COLO829 (cell line): ENCODE results near the gene KCNMA1.

Source experiments
- DNase-seq: peaks from one replicate; pipeline ENCODE4 v3.0.0; 2012; ENCODE audit warnings: low spot score

Gene KCNMA1

DNA sequence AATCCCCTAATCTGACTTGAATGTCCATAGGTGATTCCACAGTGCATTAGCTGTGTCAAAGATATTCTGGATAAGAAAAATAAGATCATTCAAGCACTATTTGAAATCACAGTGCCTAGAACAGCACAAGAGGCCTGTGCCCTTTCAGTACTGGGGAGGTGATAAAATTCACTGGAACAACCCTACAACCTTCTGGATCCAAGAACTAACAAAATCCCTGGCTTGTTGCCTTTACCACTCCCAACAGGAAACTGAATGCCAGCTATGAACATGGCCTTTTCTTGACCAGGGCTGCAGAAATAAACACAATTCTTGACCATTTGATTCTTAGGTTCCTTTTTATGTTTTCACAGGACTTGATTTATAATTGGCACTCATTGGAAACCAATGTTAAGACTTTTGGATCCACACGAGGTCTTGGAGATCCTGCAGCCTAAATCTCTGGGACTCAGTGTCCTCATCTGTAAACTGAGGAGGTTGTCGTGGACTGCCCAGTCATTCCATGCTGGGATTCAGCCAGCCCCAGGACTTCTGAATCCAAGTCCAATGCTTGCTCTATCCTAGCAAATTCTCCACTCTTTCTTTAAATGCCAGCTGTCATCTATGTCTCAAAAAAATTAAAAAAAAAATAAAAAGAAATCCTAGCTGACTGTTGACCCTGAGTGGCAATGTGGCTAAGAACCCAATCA, 624.7 kb downstream of the KCNMA1 start:
- no peak for DNase-seq

GRCh38 chr10:77011874-77012811, 625.5 kb downstream of the KCNMA1 start:
- DNase-seq = no peak

- DNase-seq = no peak
Measured at GRCh38 chr10:77010430-77010829, 627.2 kb downstream of the KCNMA1 start.

DNA sequence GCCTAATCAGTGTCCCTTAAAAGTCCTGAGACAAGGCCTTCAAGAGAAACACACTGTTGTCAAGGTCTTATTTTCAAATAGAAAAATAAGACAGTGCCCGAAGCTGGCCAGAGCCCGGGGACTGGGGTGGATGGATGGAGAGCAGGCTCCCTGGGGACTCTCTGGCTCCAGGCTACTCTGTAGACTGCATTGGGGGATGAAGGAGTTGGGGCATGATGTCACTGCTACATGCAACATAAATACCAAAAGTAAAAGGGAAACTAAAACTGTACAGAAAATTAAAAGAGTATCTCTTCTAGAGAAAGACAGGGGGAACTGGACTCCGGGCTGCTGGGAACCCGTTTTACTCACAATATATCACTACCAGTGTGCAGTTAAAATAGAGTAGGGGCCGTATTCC, 629.8 kb downstream of the KCNMA1 start:
- DNase-seq = no peak

- peak; percentile 6 for DNase-seq
Measured at GRCh38 chr10:77006836-77007511, 630.6 kb downstream of the KCNMA1 start.

GRCh38 chr10:77005871-77006270, 631.7 kb downstream of the KCNMA1 start:
- no peak for DNase-seq

DNA sequence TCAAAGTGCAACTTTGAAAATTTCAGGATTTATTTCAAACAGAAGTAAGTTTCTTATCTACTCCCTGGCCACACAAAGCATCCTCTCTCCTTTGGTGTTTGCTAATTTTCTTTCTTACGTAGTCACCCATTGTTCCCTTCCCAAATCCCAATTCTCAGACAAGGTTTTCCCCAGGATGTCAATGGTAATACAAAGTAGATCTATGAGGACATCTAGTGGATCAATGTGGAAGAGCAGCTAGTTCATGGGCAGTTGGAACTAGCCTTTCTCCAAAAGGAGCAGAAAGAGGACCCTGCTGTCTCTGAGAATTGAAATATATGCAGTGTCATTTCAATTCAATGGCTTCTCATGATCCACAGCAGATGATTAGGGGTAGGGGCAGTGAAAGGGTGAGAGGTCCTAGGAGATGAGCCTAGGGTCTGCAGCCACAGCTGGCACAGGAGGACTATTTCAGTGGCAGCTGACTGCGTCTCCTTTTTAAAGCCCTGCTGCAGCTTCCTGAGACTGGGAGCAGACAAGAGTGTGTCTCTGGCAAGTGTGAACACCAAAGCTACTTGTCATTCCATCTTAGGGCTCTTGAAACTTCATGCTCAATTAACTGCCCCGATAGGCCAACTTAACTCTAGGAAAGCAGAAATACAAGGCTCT, 632.6 kb downstream of the KCNMA1 start:
- peak; percentile 42 for DNase-seq

- no peak for DNase-seq
Measured at GRCh38 chr10:77002872-77003271, 634.7 kb downstream of the KCNMA1 start.

DNA sequence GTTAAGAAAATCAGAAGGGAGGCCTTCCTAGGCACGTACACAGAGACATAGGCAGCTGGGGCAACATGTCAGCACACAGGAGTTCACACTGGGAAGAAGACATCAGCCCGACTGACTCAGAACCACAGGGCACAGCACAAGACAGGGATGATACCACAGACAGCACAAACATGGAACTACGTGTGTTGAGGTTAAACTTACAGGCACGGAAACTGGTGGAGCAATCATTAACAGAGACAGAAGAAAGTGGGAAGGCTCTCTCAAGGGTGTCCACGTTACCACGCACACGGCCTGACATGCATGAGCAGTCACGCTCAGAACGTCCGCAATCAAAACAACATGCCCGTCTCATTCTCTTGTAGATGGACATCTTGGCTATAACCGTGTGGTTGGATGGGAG, 636.4 kb downstream of the KCNMA1 start:
- DNase-seq = no peak

DNA sequence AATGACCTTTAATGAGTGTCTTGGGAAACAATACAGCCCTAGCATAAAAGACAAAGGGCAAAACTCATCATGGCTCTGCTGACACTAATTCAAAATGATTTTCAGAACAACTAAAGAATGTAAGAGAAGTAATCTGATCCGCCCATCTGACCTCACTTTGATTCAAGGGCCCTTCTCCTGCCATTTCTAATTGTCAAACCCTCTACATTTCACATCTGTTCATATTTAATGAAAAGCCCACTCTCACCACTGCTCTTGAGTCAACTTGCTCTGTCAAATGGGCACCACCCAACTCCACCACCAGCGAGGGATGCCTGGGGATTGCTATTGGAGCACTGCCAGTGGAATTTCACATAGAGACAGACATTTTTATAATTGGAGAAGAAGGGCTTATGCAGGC, 639.2 kb downstream of the KCNMA1 start:
- no peak for DNase-seq

DNA sequence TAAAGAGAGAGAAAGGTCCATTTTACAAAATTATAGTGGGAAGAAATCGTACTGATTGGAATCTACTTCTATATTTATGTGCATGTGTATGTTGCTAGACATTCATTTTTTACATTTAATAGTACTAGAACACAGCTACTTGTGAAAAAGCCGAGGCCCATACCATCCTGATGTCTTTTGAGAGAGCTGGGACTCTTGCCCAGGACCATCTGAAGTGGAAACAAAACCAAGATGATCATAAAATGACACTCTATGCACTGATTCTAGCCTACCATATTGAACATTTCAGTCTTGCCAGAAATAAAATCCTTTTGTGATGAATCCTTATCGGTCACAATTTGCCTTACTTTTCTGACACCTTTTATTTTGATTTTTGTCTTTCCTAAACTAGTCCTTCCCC, 640.0 kb downstream of the KCNMA1 start:
- DNase-seq = no peak

- no peak for DNase-seq
Measured at GRCh38 chr10:76995023-76995422, 642.6 kb downstream of the KCNMA1 start.

- no peak for DNase-seq
Measured at GRCh38 chr10:76993213-76993612, 644.4 kb downstream of the KCNMA1 start.

DNA sequence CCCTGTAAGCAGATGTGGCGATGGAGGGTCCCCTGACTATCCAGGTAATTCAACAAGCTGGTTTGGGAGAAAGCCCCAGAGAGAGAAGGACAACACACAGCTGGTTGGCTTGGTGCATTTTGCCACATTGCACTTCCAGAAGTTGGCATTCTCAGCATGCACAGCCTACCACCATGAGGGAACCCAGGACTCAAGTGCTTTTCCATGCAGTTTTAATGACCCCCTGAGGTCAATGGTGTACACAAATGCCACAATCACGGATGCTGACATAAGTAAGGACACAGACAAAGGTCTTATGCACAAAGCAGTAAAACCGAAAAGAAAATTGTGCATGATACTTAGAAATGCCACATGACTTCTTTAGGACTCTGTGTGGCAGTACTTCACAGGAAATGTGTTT, 645.1 kb downstream of the KCNMA1 start:
- DNase-seq = no peak

- no peak for DNase-seq
Measured at GRCh38 chr10:76991621-76992020, 646.0 kb downstream of the KCNMA1 start.

DNA sequence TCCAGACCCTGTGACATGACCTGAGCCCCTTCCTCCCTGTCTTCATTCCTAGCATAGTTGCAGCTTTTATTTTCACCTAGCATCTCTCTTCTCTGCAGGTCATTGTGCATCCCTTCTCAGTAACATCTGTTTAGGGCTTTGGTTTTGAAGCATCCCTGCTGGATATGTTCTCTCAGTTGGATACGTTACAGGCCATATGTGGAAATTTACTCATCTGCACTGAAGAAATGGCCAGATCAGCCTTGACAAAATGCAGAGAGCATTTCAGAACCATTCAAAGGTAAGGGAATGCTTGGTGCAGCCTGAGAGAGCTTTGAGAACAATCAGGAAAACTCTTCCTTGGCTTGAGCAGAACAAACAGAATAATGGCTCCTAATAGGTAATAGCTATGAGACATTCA, 647.0 kb downstream of the KCNMA1 start:
- DNase-seq = no peak

DNA sequence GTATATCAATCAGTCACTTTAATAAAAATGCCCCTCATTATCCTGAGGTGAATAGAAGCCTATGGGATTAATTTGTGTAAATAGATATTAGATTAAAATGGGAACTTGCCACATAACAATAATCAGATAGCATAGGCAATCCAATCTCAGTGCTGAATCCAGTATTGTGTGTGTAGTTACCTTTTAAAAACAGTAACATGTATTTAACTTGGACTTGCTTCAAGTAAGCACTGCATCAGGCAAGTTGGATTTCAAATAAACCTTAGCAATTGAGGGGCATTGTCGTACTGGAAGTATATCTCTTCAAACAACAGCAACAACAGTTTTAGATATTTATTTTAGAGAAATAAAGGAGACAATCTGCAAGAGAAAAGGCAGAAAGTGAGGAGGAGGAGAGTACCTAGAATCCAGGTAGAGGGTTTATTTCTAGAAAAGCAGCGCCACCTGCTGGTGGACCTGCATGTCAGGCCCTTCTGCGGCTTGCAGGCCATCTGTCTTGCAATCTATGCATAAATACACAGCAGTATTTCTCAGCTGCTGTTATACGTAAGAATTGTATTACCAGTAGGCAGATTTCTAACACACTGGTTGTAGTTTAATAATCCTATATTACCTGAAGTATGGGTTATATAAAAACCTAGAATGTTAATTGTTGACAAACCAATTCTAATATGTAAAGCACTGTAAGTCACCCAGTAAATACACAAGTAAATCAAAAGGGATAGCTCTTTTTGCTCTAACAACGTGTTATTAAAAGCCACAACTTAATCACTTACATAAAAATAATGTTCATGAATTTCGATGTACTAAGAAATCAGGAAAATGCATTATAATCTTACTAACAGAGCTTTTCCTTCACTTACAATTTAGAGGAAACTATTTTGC, 652.8 kb downstream of the KCNMA1 start:
- DNase-seq = peak; percentile 35

GRCh38 chr10:76983624-76984023, 654.0 kb downstream of the KCNMA1 start:
- DNase-seq = no peak

GRCh38 chr10:76982671-76983070, 654.9 kb downstream of the KCNMA1 start:
- no peak for DNase-seq

GRCh38 chr10:76981251-76981650, 656.4 kb downstream of the KCNMA1 start:
- no peak for DNase-seq

DNA sequence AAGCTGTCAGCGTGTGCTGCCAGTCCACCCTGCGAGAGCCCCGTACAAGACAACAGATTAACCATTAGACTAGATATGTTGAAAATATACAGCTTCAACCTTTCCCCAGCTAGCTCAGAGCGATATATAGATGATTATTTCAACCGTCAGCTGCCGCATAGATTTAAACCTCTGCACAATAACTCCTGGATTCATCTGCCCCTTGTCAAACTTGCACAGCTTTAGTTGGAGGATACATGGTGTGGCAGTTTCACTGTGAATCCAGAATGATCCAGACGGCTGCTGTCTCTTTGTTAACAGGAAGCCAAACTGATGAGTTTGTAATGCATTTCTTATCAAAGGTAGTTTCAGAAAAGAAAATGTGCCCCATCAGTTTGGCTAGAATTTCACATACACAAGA, 659.7 kb downstream of the KCNMA1 start:
- no peak for DNase-seq
